Right atrium auricular region (tissue), 2 donors: ENCODE data around the gene SERPINB8. TPM values are rescaled to one million over a fixed set of nuclear protein-coding genes. Genes with fewer than 3 reads are reported as not detected.
"Not testable (repeated sequence)": the region's sequence is repeated elsewhere in the genome, so short reads cannot be mapped to it uniquely, and the experiment has no call there.

Experiments used
- DNase-seq: peaks from one replicate; pipeline ENCODE4 v3.0.0-alpha.2; 2019; ENCODE audit warnings: low spot score
- H3K27ac ChIP-seq, 2 donors: fragments of 200-600 bp; sonication (generic); 1 replicate in 1 of 2; 2 replicates in 1 of 2; pipeline ENCODE4 v1.5.1; 2016 to 2019
- H3K27me3 ChIP-seq, 2 donors: fragments of 200-600 bp; sonication (generic); one replicate each; pipeline versions ENCODE4 v1.5.1 to v1.6.0; 2017 to 2019
- H3K36me3 ChIP-seq: fragments of 200-600 bp; sonication (generic); one replicate; pipeline ENCODE4 v1.5.1; 2016
- H3K4me1 ChIP-seq, 2 donors: fragments of 200-600 bp; sonication (generic); one replicate each; pipeline versions ENCODE4 v1.5.1 to v1.6.0; 2017 to 2019
- H3K4me3 ChIP-seq, 2 donors: fragments of 200-600 bp; sonication (generic); 1 replicate in 1 of 2; 2 replicates in 1 of 2; pipeline ENCODE4 v1.5.1; 2017 to 2019; ENCODE audit warnings: mild to moderate bottlenecking in 1 of 2, moderate library complexity in 1 of 2
- H3K9me3 ChIP-seq, 2 donors: fragments of 200-600 bp; sonication (generic); one replicate each; pipeline ENCODE4 v1.5.1; 2019
- total RNA-seq, 2 donors: library from RNA; depleted of rRNA; stranded (reverse); fragments of >200 nt; gene quantifications; one replicate each; pipeline ENCODE4 v1.1.0, GENCODE V29; 2016
- TF ChIP-seq, protein P1 (sequence below), 2 donors: fragments of 200-600 bp; sonication (generic); IDR thresholded peaks; one replicate each; pipeline ENCODE4 v1.5.1; 2019; ENCODE audit warnings: antibody characterized with exemption in 2 of 2

The SERPINB8 gene
- 1 to 10 TPM; 3.4 to 8.4 TPM for total RNA-seq

GRCh38 chr18:63969942-63970808, at the start of gene SERPINB8:
Gene SERPINB8, plus strand, starts transcription at chr18:63970081. Its CDS starts 8,228 bp downstream, at chr18:63978309.
- H3K36me3 ChIP-seq = no peaks in the 10 kb centered on the region

GRCh38 chr18:63922049-63922448, 47.8 kb upstream of the SERPINB8 start:
- H3K4me1 ChIP-seq = no peaks in the 10 kb centered on the region
- TF ChIP-seq, protein P1, sequence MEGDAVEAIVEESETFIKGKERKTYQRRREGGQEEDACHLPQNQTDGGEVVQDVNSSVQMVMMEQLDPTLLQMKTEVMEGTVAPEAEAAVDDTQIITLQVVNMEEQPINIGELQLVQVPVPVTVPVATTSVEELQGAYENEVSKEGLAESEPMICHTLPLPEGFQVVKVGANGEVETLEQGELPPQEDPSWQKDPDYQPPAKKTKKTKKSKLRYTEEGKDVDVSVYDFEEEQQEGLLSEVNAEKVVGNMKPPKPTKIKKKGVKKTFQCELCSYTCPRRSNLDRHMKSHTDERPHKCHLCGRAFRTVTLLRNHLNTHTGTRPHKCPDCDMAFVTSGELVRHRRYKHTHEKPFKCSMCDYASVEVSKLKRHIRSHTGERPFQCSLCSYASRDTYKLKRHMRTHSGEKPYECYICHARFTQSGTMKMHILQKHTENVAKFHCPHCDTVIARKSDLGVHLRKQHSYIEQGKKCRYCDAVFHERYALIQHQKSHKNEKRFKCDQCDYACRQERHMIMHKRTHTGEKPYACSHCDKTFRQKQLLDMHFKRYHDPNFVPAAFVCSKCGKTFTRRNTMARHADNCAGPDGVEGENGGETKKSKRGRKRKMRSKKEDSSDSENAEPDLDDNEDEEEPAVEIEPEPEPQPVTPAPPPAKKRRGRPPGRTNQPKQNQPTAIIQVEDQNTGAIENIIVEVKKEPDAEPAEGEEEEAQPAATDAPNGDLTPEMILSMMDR (IDR thresholded peaks at IDR 0.05) = no peak
- no peak overlapping the region for H3K4me3 ChIP-seq

More at GRCh38 chr18:63969942-63970808, at the start of gene SERPINB8:
- peaks cover 0 to 7% of the 10 kb centered on the region in 2 donors for H3K4me1 ChIP-seq
- H3K27me3 ChIP-seq = no peaks in the 10 kb centered on the region
- no peaks in the 10 kb centered on the region for H3K9me3 ChIP-seq
- H3K4me3 ChIP-seq = peak within 1 kb of the TSS; percentile 79 to 86
- TF ChIP-seq, protein P1 (IDR thresholded peaks at IDR 0.05) = no peak
- H3K27ac ChIP-seq = peak within 1 kb of the TSS; percentile 94 to 98
- peak; percentile 94 for DNase-seq

GRCh38 chr18:63924551-63924950, 45.3 kb upstream of the SERPINB8 start:
- Histone ChIP-seq H3K4me1 (no peaks in the 10 kb centered on the region), H3K36me3 (no peaks in the 10 kb centered on the region), H3K27me3 (no peaks in the 10 kb centered on the region), H3K27ac (no peak overlapping the region), H3K4me3 (no peak overlapping the region), H3K9me3 (no peaks in the 10 kb centered on the region)
- TF ChIP-seq, protein P1 (IDR thresholded peaks at IDR 0.05) = no peak
- DNase-seq = no peak

More at GRCh38 chr18:63922049-63922448, 47.8 kb upstream of the SERPINB8 start:
- Histone ChIP-seq H3K27ac (no peak overlapping the region), H3K9me3 (no peaks in the 10 kb centered on the region), H3K36me3 (no peaks in the 10 kb centered on the region), H3K27me3 (no peaks in the 10 kb centered on the region)
- DNase-seq = no peak

GRCh38 chr18:63928331-63928730, 41.5 kb upstream of the SERPINB8 start:
- TF ChIP-seq, protein P1 (IDR thresholded peaks at IDR 0.05) = no peak
- Histone ChIP-seq H3K9me3 (no peaks in the 10 kb centered on the region), H3K36me3 (no peaks in the 10 kb centered on the region), H3K27me3 (no peaks in the 10 kb centered on the region), H3K4me3 (no peak overlapping the region), H3K4me1 (no peaks in the 10 kb centered on the region), H3K27ac (no peak overlapping the region)
- no peak for DNase-seq

- not testable (repeated sequence) for DNase-seq, H3K4me1 ChIP-seq, H3K4me3 ChIP-seq, H3K27ac ChIP-seq, H3K9me3 ChIP-seq, H3K27me3 ChIP-seq, H3K36me3 ChIP-seq
Observed at GRCh38 chr18:63929369-63929768, 40.5 kb upstream of the SERPINB8 start.

DNA sequence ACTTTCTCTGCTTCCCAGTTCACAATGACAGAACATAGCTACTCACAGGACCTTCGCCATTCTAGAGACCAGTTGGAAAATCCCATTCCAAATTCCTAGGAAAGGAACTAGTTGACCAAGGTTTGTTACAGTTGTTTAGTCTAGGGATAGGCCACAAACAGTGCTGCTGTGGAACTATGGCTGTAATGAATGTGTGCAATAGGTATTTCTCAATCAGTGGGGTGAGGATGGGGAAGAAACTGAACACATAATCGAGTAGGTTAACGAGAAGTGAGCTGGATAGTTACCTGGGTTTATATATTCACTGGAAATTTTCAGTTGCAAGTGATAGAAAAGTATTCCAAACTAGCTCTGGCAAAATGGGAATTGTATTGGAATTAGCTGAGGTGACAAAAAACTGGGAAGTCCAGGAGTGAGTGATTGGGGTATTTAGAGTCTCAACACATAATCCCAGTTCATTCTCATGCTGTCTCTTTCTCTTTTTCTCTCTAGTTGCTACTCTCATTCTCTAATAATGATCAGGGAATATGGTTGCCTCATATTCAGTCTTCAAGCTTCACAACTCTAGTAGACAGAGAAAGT, 39.0 kb upstream of the SERPINB8 start:
- peaks cover 0 to 2% of the 10 kb centered on the region in 2 donors for H3K4me1 ChIP-seq
- TF ChIP-seq, protein P1 (IDR thresholded peaks at IDR 0.05) = no peak
- no peak overlapping the region for H3K27ac ChIP-seq
- no peaks in the 10 kb centered on the region for H3K36me3 ChIP-seq
- no peak for DNase-seq
- no peaks in the 10 kb centered on the region for H3K9me3 ChIP-seq
- no peaks in the 10 kb centered on the region for H3K27me3 ChIP-seq
- no peak overlapping the region for H3K4me3 ChIP-seq
